NCI-H1092 (cell line): ENCODE data around the gene LARP7.
"Not testable (repeated sequence)": the region's sequence is repeated elsewhere in the genome, so short reads cannot be mapped to it uniquely, and the experiment has no call there.

Experiments
- DNase-seq: peaks from one replicate; lab custom pipeline; 2025; lab: John Stamatoyannopoulos, UW

LARP7 gene

GRCh38 chr4:112650332-112650731, 13.4 kb downstream of the LARP7 start:
- no peak for DNase-seq

DNA sequence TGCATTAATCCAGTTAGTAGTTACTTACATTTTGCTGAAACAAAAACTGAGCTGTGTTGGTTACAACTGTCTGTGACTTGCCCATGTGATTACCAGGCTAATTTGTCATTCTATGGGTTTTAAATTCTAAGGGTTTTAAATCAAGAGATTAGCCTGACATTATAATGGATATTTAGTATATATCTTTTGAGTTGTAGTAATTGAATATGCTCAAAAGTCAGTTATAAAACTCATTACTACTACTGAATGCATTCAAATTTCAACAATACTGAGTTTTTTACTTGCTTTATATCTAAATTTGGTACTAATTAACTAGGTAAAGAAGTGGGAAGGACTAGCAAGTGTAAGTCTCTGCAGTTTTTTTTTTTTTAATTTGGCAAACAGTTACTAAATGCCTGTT, 14.7 kb downstream of the LARP7 start:
- DNase-seq, result no peak

DNA sequence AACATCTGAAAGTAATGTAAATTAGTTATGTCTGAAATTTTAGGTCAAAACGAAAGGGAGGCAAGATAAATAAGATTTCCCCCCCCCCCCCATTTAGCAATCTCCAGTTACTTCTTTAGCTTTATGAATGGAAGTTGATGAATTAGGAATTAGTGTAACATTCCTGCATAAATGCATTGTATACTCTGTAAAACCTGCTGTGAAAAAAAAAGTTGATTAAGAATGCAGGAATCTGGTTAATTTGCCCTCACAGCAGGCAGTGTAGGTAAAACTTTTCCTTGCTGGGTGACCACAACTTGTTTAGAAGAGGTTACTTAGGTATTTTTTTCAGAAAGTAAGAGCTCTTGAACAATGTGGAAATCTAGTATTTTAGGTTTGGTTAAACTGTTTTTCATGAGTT, 15.3 kb downstream of the LARP7 start:
- DNase-seq, result no peak

DNA sequence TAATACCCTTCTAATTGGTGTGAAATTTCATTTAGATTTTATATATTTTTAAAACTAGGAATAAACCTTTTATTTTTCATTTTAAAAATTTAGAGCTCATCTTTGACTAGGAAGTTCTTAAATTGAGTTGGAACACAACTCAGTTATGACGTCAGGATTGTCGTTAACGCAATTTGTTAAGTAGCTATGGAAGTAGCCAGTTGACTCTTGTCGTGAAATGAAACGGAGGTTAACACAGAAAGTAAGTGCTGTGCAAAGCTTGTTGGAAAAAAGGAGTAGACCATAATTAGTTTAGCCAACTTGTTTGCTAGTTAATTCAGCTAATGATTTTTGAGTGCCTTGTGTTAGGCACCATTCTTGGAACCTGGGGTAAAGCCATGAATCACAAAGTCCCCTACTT, 18.3 kb downstream of the LARP7 start:
- no peak for DNase-seq

DNA sequence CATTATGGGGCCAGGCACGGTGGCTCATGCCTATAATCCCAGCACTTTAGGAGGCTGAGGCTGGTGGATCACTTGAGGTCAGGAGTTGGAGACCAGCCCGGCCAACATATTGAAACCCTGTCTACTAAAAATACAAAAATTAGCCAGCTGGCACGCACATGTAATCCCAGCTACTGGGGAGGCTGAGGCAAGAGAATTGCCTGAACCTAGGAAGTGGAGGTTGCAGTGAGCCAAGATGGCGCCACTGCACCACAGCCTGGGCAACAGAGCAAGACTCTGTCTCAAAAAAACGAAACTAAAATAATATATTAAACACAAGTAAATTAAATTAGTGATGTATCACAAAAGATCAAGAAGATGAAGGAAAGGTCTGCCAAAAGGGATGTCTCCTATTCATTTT, 19.2 kb downstream of the LARP7 start:
- not testable (repeated sequence) for DNase-seq

DNA sequence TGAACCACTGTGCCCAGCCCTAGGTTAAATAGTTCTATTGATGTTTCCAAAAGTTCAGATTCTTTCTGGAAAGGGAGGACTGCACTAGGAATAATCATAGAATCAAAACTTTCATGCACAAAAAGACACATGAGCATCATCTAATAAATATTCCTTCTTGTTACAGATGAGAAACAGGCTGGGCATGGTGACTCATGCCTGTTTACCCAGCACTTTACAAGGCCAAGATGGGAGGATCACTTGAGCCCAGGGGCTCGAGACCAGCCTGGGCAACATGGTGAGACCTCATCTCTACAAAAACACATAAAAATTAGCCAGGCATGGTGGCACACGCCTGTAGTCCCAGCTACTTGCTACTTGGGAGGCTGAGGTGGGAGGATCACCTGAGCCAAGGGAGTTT, 27.7 kb downstream of the LARP7 start:
- DNase-seq, result no peak

GRCh38 chr4:112668131-112668530, 31.2 kb downstream of the LARP7 start:
- DNase-seq, result no peak

GRCh38 chr4:112673076-112673475, 36.1 kb downstream of the LARP7 start:
- no peak for DNase-seq

DNA sequence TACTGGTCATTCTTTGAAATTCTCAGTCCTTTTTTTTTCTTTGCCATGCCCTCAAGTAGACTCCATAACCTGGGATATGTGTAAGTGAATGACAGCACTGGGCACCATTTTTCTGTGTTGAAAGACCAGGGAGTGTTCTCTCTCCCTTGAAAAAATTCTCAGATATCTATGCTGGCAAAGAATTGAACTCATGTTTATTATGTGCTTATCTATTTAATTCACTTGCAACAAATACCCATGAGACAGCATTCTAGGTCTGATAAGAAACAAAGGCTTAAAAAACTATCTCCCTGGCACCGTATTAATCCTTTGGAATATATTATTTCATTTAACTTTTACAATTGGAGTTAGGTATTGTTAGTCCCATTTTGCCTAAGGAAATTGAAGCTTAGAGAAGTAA, 36.7 kb downstream of the LARP7 start:
- no peak for DNase-seq

DNA sequence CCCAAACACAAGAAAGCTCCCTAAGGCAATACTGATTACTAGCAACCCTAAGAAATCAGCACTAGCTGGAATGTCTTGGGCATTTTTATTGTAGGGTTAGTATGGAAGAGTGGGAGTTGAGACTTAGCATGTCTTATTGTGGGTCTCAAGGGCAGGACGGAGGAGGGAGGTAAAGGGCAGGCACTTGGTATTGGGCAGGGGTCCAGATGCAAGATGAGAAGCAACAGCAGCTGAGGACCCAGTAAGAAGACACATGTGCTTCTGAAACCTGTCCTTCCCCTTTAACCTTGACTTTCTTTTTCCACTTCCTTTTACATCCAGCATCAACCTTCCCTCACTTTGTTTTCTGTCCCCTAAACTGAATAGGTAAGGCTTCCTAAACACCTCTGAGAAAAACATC, 37.4 kb downstream of the LARP7 start:
- no peak for DNase-seq

DNA sequence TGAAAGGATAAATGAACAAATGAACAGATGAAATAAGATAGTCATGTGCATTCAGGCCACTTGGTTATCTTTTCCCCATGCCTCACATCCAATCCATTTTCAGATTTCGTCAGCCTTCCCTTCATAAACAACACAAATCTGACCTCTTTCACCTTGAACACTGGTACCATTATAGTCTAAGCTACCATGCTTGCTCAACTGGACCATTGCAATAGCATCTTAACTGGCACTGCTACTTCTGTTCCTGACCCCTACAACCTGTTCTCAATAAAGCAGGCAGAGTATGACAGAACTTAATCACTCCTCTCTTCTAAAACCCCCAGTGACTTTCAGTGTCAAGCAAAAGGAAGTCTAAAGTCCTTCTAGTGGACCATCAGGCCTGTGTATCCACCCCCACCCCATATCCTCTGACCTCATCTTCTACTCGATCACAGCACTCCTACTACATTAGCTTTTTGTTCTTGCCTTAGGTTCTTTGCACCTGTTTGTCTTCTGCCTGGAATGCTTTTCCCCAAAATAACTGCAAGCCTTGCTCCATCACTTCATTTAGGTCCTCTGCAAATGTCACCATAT, 40.7 kb downstream of the LARP7 start:
- no peak for DNase-seq

DNA sequence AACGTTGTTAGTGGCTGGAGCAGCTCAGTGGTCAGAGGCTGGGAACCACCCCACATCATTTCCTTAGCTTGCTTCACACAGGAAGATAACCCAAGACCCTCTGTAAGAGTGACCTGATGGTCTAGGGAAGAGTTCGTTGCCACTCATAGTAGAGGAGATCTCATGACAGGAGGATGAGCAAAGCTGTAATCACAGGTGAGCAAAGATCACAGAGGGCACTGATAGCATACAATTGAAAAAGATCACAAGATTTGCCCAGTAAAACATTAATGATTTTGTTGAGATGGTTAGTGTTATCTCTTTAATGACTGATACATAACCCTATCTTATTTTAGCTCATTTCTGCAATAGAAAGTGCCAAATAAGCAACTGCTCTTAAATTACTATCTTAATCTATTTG, 44.1 kb downstream of the LARP7 start:
- no peak for DNase-seq

DNA sequence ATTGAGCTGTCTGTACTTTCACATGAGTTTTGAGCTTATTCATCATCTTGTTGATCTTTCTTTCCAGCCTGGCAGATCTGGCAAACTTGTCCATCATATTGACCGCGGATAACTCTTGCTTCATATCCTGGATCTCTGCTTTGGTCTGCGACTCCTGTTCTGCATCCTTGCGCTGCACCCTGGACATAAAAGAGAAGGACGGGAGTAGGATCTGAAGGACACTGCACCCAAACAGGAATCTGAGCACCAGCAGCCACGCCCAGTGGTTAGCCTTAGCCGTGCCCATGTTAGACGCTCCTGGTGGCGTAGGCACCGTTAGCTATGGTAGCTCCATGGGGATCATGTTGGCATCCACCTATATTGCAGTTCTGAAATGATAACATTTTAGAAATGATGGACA, 56.6 kb downstream of the LARP7 start:
- no peak for DNase-seq

DNA sequence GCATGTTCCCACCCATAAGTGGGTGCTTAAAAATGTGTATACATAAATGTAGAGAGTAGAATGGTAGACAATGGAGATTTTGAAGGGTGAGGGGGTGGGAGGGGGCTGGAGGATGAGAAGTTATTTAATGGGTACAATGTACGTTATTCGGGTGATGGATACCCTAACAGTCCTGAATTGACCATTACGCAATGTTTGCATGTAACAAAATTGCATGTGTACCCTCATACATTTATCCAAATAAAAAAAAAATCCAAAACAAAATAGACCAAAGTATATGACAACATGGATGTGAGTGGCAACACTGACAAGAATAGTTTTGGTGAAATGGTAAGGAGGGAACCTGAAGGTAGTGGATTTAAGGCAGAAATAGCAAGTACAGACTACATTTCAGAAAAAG, 63.7 kb downstream of the LARP7 start:
- DNase-seq, result no peak

GRCh38 chr4:112702892-112703291, 65.9 kb downstream of the LARP7 start:
- DNase-seq, result no peak

- no peak for DNase-seq
Measured at GRCh38 chr4:112704322-112704721, 67.4 kb downstream of the LARP7 start.

- DNase-seq, result peak; percentile 24
Measured at GRCh38 chr4:112704991-112705845, 68.3 kb downstream of the LARP7 start.

GRCh38 chr4:112705891-112706839, 69.2 kb downstream of the LARP7 start:
- DNase-seq, result not testable (repeated sequence)

DNA sequence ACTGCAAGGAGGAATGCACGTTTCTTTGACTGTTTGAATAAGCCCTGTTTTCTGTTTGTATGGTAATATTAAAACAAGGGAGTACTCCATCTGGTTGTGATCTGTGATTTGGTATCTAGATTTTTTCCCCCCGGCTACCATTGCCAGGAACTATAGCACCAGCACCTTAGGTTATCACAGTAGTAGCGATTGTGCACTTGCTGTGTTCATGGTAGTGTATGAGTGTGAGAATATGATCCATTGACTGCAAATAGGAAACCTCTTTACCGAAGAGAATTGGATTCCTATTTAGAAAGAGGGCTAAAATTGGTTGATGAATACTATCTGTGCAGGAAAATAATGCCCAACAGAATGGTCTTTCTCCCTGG, 69.9 kb downstream of the LARP7 start:
- DNase-seq, result no peak
